ENCODE data around the gene CUL7. TPM values are rescaled to one million over a fixed set of nuclear protein-coding genes. Genes with fewer than 3 reads are reported as not detected.

The CUL7 gene
- polyA plus RNA-seq, 1 donor (not counting 4 experiments of a cell fraction or from before 2014, with no cell fraction given): 8.1 TPM

DNA sequence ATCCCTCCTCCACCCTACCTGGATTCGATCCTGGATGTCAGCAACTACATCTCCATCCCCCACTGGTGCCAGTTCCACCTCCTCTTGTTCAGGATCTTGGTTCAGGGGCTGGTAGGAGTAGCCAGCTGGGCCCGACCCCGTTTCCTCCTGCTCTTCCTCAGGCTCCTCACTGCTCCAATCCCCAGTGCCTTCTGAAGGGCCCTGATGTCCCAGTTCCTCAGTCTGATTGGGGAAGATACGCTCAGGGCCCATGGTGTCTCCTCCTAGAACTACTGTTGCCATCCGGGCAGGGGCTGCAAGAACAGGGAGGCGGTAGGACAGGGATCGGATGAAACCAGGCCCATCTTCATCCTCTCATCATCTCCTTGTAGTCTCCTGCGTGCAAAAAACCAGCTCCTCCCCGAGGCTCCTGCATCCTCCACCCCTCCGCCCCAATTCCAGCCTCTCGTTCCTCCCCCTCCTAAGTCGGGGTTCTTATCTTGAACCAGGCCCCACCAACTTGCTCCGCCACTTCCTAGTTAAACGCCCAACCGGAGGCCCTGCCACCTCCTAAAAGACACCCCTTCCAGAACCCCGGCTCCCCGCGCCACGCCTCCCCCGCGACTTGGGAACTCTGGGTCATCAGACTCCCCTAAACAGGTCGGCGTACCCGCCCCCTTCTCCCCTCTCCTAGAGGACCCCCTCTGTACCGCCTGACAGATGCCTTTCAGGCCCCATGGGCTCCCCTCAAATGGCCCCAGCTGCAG, 40.4 kb downstream of the CUL7 start:
- H3K9me3 ChIP-seq (ENCODE audit: control insufficient read depth, low read depth, low read length): no peaks in the 10 kb centered on the region
- peak overlapping the region; percentile 73 for H3K4me2 ChIP-seq (ENCODE audit: control insufficient read depth, extremely low read depth, insufficient read depth, low read depth, low read length)
- dilution Hi-C loops (cut with MboI; ENCODE audit: extremely low pct_ligation_motif_present, low sequenced_read_pairs): no loop called here
- H3K4me3 ChIP-seq (ENCODE audit: control insufficient read depth in 2 of 3, extremely low read depth in 1 of 3, insufficient read depth in 2 of 3, low read depth in 1 of 3, low read length in 3 of 3): peak overlapping the region; percentile 61 to 95 (median 87)
- H3K4me1 ChIP-seq (ENCODE audit: control insufficient read depth, extremely low read depth, insufficient read depth, low read length): peaks cover 16% of the 10 kb centered on the region
- peak overlapping the region; percentile 27 for H3K27ac ChIP-seq (ENCODE audit: control insufficient read depth, insufficient read depth, low read length)
- DNase-seq (ENCODE audit: low read depth, low spot score) (no peak), FAIRE-seq (no peak)
- peaks cover 41% of the 10 kb centered on the region for H3K79me2 ChIP-seq (ENCODE audit: control insufficient read depth, insufficient read depth, low read length)
- peak overlapping the region; percentile 76 for H2AFZ ChIP-seq (ENCODE audit: control insufficient read depth, low read length)
- peak overlapping the region; percentile 76 for H3K9ac ChIP-seq (ENCODE audit: control insufficient read depth, extremely low read depth, insufficient read depth, low read length)
- H3K27me3 ChIP-seq (ENCODE audit: control insufficient read depth, extremely low read depth, insufficient read depth, low read length): no peaks in the 10 kb centered on the region
- no peaks in the 10 kb centered on the region for H4K20me1 ChIP-seq (ENCODE audit: control insufficient read depth, extremely low read depth, insufficient read depth, low read length)
- TF ChIP-seq, protein P1, sequence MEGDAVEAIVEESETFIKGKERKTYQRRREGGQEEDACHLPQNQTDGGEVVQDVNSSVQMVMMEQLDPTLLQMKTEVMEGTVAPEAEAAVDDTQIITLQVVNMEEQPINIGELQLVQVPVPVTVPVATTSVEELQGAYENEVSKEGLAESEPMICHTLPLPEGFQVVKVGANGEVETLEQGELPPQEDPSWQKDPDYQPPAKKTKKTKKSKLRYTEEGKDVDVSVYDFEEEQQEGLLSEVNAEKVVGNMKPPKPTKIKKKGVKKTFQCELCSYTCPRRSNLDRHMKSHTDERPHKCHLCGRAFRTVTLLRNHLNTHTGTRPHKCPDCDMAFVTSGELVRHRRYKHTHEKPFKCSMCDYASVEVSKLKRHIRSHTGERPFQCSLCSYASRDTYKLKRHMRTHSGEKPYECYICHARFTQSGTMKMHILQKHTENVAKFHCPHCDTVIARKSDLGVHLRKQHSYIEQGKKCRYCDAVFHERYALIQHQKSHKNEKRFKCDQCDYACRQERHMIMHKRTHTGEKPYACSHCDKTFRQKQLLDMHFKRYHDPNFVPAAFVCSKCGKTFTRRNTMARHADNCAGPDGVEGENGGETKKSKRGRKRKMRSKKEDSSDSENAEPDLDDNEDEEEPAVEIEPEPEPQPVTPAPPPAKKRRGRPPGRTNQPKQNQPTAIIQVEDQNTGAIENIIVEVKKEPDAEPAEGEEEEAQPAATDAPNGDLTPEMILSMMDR (optimal IDR thresholded peaks at IDR 0.05 in 1 of 3, IDR thresholded peaks at IDR 0.05 in 1 of 3, conservative IDR thresholded peaks at IDR 0.05 in 1 of 3; ENCODE audit: extremely low read depth in 1 of 3, insufficient read depth in 2 of 3, low read length in 3 of 3): no peak
- no peak for TF ChIP-seq EZH2 (IDR thresholded peaks at IDR 0.05; ENCODE audit: low read length)
- peaks cover 29 to 34% of the 10 kb centered on the region in 2 experiments for H3K36me3 ChIP-seq (ENCODE audit: control insufficient read depth in 2 of 2, extremely low read depth in 1 of 2, insufficient read depth in 2 of 2, low read length in 2 of 2)
- H3K9me1 ChIP-seq (ENCODE audit: control insufficient read depth, extremely low read depth, insufficient read depth, low read length): no peaks in the 10 kb centered on the region

DNA sequence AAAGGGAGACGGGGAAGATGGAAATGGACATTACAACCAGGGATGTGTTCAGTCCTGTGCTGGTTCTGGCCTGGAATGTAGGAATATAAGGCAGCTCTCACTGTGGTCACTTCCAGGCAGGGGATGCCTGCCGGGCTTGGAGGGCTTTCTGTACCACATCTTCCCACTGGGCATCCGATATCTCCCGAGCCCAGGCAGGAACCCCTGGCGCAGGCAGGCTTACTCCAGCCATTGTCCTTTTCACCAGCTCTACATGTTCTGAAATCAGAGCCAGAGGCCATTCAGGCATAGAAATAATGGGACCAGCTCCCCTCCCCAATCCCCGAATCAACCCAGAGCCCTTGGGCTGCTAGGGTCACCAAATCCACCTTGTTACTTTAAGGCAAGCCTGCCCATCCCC, 41.3 kb downstream of the CUL7 start:
- H3K36me3 ChIP-seq (ENCODE audit: control insufficient read depth in 2 of 2, extremely low read depth in 1 of 2, insufficient read depth in 2 of 2, low read length in 2 of 2): peaks cover 28 to 32% of the 10 kb centered on the region in 2 experiments

More for the DNA sequence above, 41.3 kb downstream of the CUL7 start:
- no peak for FAIRE-seq
- Histone ChIP-seq H3K4me1 (ENCODE audit: control insufficient read depth, extremely low read depth, insufficient read depth, low read length) (peaks cover 16% of the 10 kb centered on the region), H3K4me2 (ENCODE audit: control insufficient read depth, extremely low read depth, insufficient read depth, low read depth, low read length) (peak overlapping the region; percentile 73), H2AFZ (ENCODE audit: control insufficient read depth, low read length) (no peak overlapping the region), H3K9me1 (ENCODE audit: control insufficient read depth, extremely low read depth, insufficient read depth, low read length) (no peaks in the 10 kb centered on the region), H3K79me2 (ENCODE audit: control insufficient read depth, insufficient read depth, low read length) (peaks cover 39% of the 10 kb centered on the region), H3K9ac (ENCODE audit: control insufficient read depth, extremely low read depth, insufficient read depth, low read length) (peak overlapping the region; percentile 76), H3K27ac (ENCODE audit: control insufficient read depth, insufficient read depth, low read length) (no peak overlapping the region), H4K20me1 (ENCODE audit: control insufficient read depth, extremely low read depth, insufficient read depth, low read length) (no peaks in the 10 kb centered on the region), H3K27me3 (ENCODE audit: control insufficient read depth, extremely low read depth, insufficient read depth, low read length) (no peaks in the 10 kb centered on the region), H3K4me3 (ENCODE audit: control insufficient read depth in 2 of 3, extremely low read depth in 1 of 3, insufficient read depth in 2 of 3, low read depth in 1 of 3, low read length in 3 of 3) (peak overlapping the region in 1 of 3 experiments; percentile 95), H3K9me3 (ENCODE audit: control insufficient read depth, low read depth, low read length) (no peaks in the 10 kb centered on the region)
- no peak for DNase-seq (ENCODE audit: low read depth, low spot score)
- TF ChIP-seq, protein P1 (optimal IDR thresholded peaks at IDR 0.05 in 1 of 3, IDR thresholded peaks at IDR 0.05 in 1 of 3, conservative IDR thresholded peaks at IDR 0.05 in 1 of 3; ENCODE audit: extremely low read depth in 1 of 3, insufficient read depth in 2 of 3, low read length in 3 of 3): no peak
- no peak for TF ChIP-seq EZH2 (IDR thresholded peaks at IDR 0.05; ENCODE audit: low read length)
- dilution Hi-C loops (cut with MboI; ENCODE audit: extremely low pct_ligation_motif_present, low sequenced_read_pairs): no loop called here

Data from keratinocyte (primary cell).